ENCODE results near the gene OGDH.

DNA sequence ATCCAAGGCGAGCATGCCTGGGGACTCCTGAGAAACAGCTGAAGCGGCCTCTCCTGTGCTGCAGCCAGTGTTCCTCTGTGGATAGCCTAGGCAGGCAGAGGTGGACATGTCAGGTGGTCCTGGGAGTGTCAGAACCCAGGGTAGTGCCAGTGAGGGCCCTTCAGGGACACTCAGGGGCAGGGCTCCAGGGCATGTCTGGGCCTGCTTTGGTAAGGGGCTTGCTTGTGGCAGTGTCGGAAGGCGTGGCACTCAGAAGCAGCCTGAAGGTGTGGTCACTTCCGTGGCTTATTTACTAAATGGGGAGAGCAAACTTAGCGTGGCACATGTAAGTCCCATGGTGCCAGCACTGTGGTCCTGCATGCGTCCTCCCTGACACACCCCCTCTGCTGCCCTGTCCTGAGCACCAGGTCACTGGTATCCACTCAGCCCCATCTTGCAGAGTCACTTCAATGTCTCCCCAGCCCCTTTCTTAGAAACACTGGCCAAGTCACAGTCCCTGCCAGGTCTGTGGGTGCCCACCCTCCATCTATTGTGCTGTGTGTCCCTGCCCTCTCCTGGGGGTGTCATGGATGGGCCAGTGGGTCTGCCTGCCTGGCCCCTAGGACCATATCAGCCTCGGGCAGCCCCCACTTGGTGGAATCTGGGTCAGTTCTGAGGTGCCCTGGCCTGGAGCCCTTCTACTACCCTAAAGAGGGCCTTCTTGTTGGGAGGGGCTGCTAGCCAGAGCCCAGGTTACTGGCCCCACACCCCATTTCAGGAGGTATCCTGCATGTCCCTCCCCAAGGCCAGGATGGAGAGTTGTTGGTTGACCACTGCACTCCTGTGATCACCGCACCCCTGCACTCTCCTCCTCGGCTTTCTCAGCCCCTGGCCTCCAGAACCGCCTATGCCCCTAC, 148.6 kb downstream of the OGDH start:
- TF ChIP-seq SIX5 (IDR thresholded peaks at IDR 0.05; ENCODE audit: low read depth, low read length, severe bottlenecking) (no peak), ZSCAN29 (IDR thresholded peaks at IDR 0.05) (no peak), YY1 (IDR thresholded peaks at IDR 0.05; ENCODE audit: low read depth, low read length) (no peak), ZZZ3 (IDR thresholded peaks at IDR 0.05; ENCODE audit: control insufficient read depth, insufficient read length, low read depth) (no peak), KDM1A (IDR thresholded peaks at IDR 0.05; ENCODE audit: borderline replicate concordance) (no peak), EZH2 (IDR thresholded peaks at IDR 0.05; ENCODE audit: borderline replicate concordance, control insufficient read depth, low read depth, low read length) (no peak), ETV6 (conservative IDR thresholded peaks at IDR 0.05 in 1 of 2, IDR thresholded peaks at IDR 0.05 in 1 of 2; ENCODE audit: borderline replicate concordance in 1 of 2, low read depth in 1 of 2) (no peak), POLR2AphosphoS5 (IDR thresholded peaks at IDR 0.05; ENCODE audit: low read length) (no peak), ZBED1 (IDR thresholded peaks at IDR 0.05; ENCODE audit: borderline replicate concordance) (no peak), POLR2A (IDR thresholded peaks at IDR 0.05; ENCODE audit: low read depth, low read length) (no peak)
- TF ChIP-seq, protein P1, sequence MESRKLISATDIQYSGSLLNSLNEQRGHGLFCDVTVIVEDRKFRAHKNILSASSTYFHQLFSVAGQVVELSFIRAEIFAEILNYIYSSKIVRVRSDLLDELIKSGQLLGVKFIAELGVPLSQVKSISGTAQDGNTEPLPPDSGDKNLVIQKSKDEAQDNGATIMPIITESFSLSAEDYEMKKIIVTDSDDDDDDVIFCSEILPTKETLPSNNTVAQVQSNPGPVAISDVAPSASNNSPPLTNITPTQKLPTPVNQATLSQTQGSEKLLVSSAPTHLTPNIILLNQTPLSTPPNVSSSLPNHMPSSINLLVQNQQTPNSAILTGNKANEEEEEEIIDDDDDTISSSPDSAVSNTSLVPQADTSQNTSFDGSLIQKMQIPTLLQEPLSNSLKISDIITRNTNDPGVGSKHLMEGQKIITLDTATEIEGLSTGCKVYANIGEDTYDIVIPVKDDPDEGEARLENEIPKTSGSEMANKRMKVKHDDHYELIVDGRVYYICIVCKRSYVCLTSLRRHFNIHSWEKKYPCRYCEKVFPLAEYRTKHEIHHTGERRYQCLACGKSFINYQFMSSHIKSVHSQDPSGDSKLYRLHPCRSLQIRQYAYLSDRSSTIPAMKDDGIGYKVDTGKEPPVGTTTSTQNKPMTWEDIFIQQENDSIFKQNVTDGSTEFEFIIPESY (IDR thresholded peaks at IDR 0.05) = no peak
